Measurements from ENCODE around the gene SMC5.

GRCh38 chr9:70229579-70229978 is 29.2 kb upstream of the SMC5 start:
- TF ChIP-seq GATA2 (IDR thresholded peaks at IDR 0.05; ENCODE audit: low read depth, low read length) (no peak), GATA3 (IDR thresholded peaks at IDR 0.05; ENCODE audit: low read depth, low read length) (no peak)

All from SH-SY5Y (cell line).